GM12878 (cell line): Measurements from ENCODE around the gene ABHD6. TPM values are rescaled to one million over a fixed set of nuclear protein-coding genes. Genes with fewer than 3 reads are reported as not detected.
A peak's percentile ranks its signal among the peaks of the same experiment; 100 is the strongest.

Source experiments
- ATAC-seq: fragments of 200-7000 bp; cut with Tn5 transposase; 3 replicates; pipeline ENCODE4 v1.9.1; 2020; ENCODE audit warnings: mild to moderate bottlenecking, moderate library complexity
- BruUV-seq: library from RNA; stranded (reverse); fragments of 400-500 nt; replicated peaks from 2 replicates; lab custom pipeline; 2021; lab: Mats Ljungman, UMichigan
- CTCF ChIA-PET: fragments of 300-600 bp; sonication (Branson Sonifier 250); formaldehyde crosslinking; extraction: SDS; loops from one replicate; lab custom pipeline; 2021; ENCODE audit warnings: inconsistent platforms; lab: Yijun Ruan, JAX
- POLR2A ChIA-PET: fragments of 350-600 bp; formaldehyde crosslinking; extraction: SDS; loops from one replicate; lab custom pipeline; 2021; ENCODE audit warnings: inconsistent platforms; lab: Charles Lee
- RAD21 ChIA-PET: fragments of 300-600 bp; sonication (Branson Sonifier 250); formaldehyde crosslinking; loops from one replicate; lab custom pipeline; 2023; ENCODE audit warnings: antibody characterized with exemption; ENCODE audit not compliant: unreplicated experiment; lab: Charles Lee
- SMC1A ChIA-PET: fragments of 300-600 bp; sonication (Branson Sonifier 250); formaldehyde crosslinking; loops from one replicate; lab custom pipeline; 2023; ENCODE audit not compliant: unreplicated experiment, uncharacterized antibody; lab: Charles Lee
- DNase-seq: peaks from one replicate; pipeline ENCODE4 v3.0.0-alpha.2; 2011; ENCODE audit warnings: low read depth, low spot score
- FAIRE-seq: peaks from 3 replicates; lab custom pipeline; 2011; peaks lifted over from hg19 to GRCh38; lab: Jason Lieb, UNC
- H2AFZ ChIP-seq: 2 replicates; pipeline ENCODE4 v1.6.0; 2011; ENCODE audit warnings: low read depth, low read length, control low read depth; ENCODE audit not compliant: control insufficient read depth
- H3K27ac ChIP-seq: 2 replicates; pipeline ENCODE4 v1.5.1; 2011; ENCODE audit warnings: control low read depth; ENCODE audit not compliant: control insufficient read depth, insufficient read depth
- H3K27me3 ChIP-seq, 2 experiments: replicated peaks in 1 of 2; 2 replicates each; pipeline versions ENCODE4 v1.6.0 to v1.6.1; 2011; ENCODE audit warnings: low read length in 1 of 2; ENCODE audit not compliant: control insufficient read depth in 2 of 2, insufficient read depth in 2 of 2
- H3K36me3 ChIP-seq, 2 experiments: 2 replicates each; pipeline ENCODE4 v1.5.1; 2011; ENCODE audit warnings: low read length in 1 of 2; ENCODE audit not compliant: control insufficient read depth in 2 of 2, insufficient read depth in 2 of 2
- H3K4me1 ChIP-seq: 2 replicates; pipeline ENCODE4 v1.6.1; 2011; ENCODE audit warnings: mild to moderate bottlenecking, low read length, moderate library complexity, mixed read lengths; ENCODE audit not compliant: control insufficient read depth, insufficient read depth
- H3K4me2 ChIP-seq: 2 replicates; pipeline ENCODE4 v1.6.0; 2011; ENCODE audit warnings: control low read depth; ENCODE audit not compliant: control insufficient read depth, insufficient read depth
- H3K4me3 ChIP-seq: fragments of 200-600 bp; sonication (generic); 2 replicates; pipeline ENCODE4 v1.5.1; 2016
- H3K79me2 ChIP-seq: 2 replicates; pipeline ENCODE4 v1.6.0; 2011; ENCODE audit warnings: low read length; ENCODE audit not compliant: control insufficient read depth, insufficient read depth
- H3K9ac ChIP-seq: 2 replicates; pipeline ENCODE4 v1.8.0; 2011; ENCODE audit warnings: low read length, control low read depth, mixed read lengths; ENCODE audit not compliant: control insufficient read depth, insufficient read depth
- H3K9me3 ChIP-seq: replicated peaks from 3 replicates; pipeline ENCODE4 v1.5.1; 2011; ENCODE audit warnings: mild to moderate bottlenecking, low read length; ENCODE audit not compliant: control insufficient read depth, insufficient read depth
- H4K20me1 ChIP-seq: 2 replicates; pipeline ENCODE4 v1.6.0; 2011; ENCODE audit not compliant: control insufficient read depth, insufficient read depth
- CEBPB ChIP-seq, 2 experiments: fragments of 150-350 bp in 1 of 2; IDR thresholded peaks; 2 replicates each; pipeline ENCODE4 v1.6.1; 2012 to 2014; ENCODE audit warnings: low read depth in 2 of 2, low read length in 2 of 2, borderline replicate concordance in 1 of 2, inconsistent platforms in 1 of 2
- CREB1 ChIP-seq: IDR thresholded peaks from 2 replicates; pipeline ENCODE4 v1.6.1; 2012; ENCODE audit warnings: low read depth, mild to moderate bottlenecking, inconsistent platforms
- FOS ChIP-seq: IDR thresholded peaks from 3 replicates; pipeline ENCODE4 v1.6.1; 2011; ENCODE audit warnings: borderline replicate concordance; ENCODE audit not compliant: insufficient read length; ENCODE audit errors: extremely low read depth
- JUNB ChIP-seq: IDR thresholded peaks from 2 replicates; pipeline ENCODE4 v1.6.1; 2016; ENCODE audit warnings: antibody characterized with exemption, mild to moderate bottlenecking
- NBN ChIP-seq: fragments of 450-650 bp; IDR thresholded peaks from 2 replicates; pipeline ENCODE4 v1.6.1; 2016
- NFXL1 ChIP-seq: fragments of 450-650 bp; IDR thresholded peaks from 2 replicates; pipeline ENCODE4 v1.6.1; 2017; ENCODE audit warnings: antibody characterized with exemption, mild to moderate bottlenecking, borderline replicate concordance
- POLR2A ChIP-seq: IDR thresholded peaks from 2 replicates; pipeline ENCODE4 v1.6.1; 2011; ENCODE audit warnings: low read depth, mild to moderate bottlenecking, low read length
- POLR2AphosphoS5 ChIP-seq: IDR thresholded peaks from 2 replicates; pipeline ENCODE4 v1.6.1; 2011; ENCODE audit warnings: mild to moderate bottlenecking, low read length, inconsistent platforms
- SUZ12 ChIP-seq: fragments of 200-600 bp; sonication (generic); IDR thresholded peaks from one replicate; pipeline ENCODE4 v1.6.1; 2018; ENCODE audit warnings: antibody characterized with exemption, mild to moderate bottlenecking; ENCODE audit not compliant: unreplicated experiment
- TAF1 ChIP-seq: IDR thresholded peaks from 2 replicates; pipeline ENCODE4 v1.6.1; 2011; ENCODE audit warnings: mild to moderate bottlenecking, low read depth, low read length, borderline replicate concordance
- TARDBP ChIP-seq: IDR thresholded peaks from 2 replicates; pipeline ENCODE4 v1.6.1; 2016; ENCODE audit warnings: borderline replicate concordance
- TBL1XR1 ChIP-seq: IDR thresholded peaks from 2 replicates; pipeline ENCODE4 v1.6.1; 2012; ENCODE audit warnings: low read depth, low read length, improper control_type of control experiment
- ZBED1 ChIP-seq: IDR thresholded peaks from 2 replicates; pipeline ENCODE4 v1.6.1; 2016; ENCODE audit warnings: borderline replicate concordance
- ZNF207 ChIP-seq: fragments of 450-650 bp; IDR thresholded peaks from 2 replicates; pipeline ENCODE4 v1.6.1; 2014; ENCODE audit warnings: antibody characterized with exemption, mild to moderate bottlenecking, borderline replicate concordance
- ZSCAN29 ChIP-seq: fragments of 450-650 bp; IDR thresholded peaks from 2 replicates; pipeline ENCODE4 v1.6.1; 2017; ENCODE audit warnings: mild to moderate bottlenecking, moderate library complexity
- WGBS: methylation state at CpG from one replicate; pipeline ENCODE4 v1.1.6; 2016; ENCODE audit warnings: low lambda C conversion rate; ENCODE audit not compliant: insufficient replicate concordance, insufficient coverage; ENCODE audit errors: missing lambda C conversion rate; 5-methylcytosine and 5-hydroxymethylcytosine counted together
- in situ Hi-C: fragments of 300-500 bp; cut with MboI; formaldehyde crosslinking; loops from 9 replicates; pipeline ENCODE4 v1.14.3; 2018; ENCODE audit warnings: mixed read lengths
- intact Hi-C: fragments of 100-400 bp; cut with micrococcal nuclease; formaldehyde crosslinking; loops from one replicate; pipeline ENCODE4 v1.14.2; 2022; ENCODE audit not compliant: unreplicated experiment
- polyA plus RNA-seq, 11 experiments: library from polyadenylated mRNA; depleted of rRNA in 4 of 11; unstranded in 6 of 11; stranded (reverse) in 5 of 11; fragments of >200 nt; fragmentation: Nextera tagmentation in 4 of 11; fragmentation: Illumina TruSeq in 1 of 11; extraction: Ambion mirVana in 4 of 11; extraction: Trizol in 1 of 11; gene quantifications; 1 replicate in 1 of 11; 2 replicates in 10 of 11; pipeline versions ENCODE4 v1.2.1 to v1.2.3, GENCODE V29; 2011 to 2016; ENCODE audit warnings: inconsistent platforms in 2 of 11, missing spikeins in 2 of 11, low read depth in 1 of 11
- total RNA-seq, 4 experiments: library from RNA; depleted of rRNA in 3 of 4; stranded (reverse); fragments of >200 nt in 3 of 4; fragmentation: Illumina TruSeq in 1 of 4; extraction: Trizol in 1 of 4; gene quantifications; 2 replicates each; pipeline versions ENCODE4 v1.2.1 to v1.2.3, GENCODE V29; 2013 to 2021
- TF ChIP-seq, protein P1 (sequence below): IDR thresholded peaks from 2 replicates; pipeline ENCODE4 v1.6.1; 2012; ENCODE audit warnings: low read depth, low read length, improper control_type of control experiment
- TF ChIP-seq, protein P2 (sequence below): IDR thresholded peaks from 2 replicates; pipeline ENCODE4 v1.6.1; 2011; ENCODE audit warnings: low read depth, low read length, improper control_type of control experiment, borderline replicate concordance
- TF ChIP-seq, protein P3 (sequence below): IDR thresholded peaks from 2 replicates; pipeline ENCODE4 v1.6.1; 2011; ENCODE audit warnings: mild to moderate bottlenecking, low read depth, low read length, moderate library complexity; ENCODE audit not compliant: insufficient replicate concordance
- TF ChIP-seq, protein P4 (sequence below): fragments of 450-650 bp; IDR thresholded peaks from 2 replicates; pipeline ENCODE4 v1.6.1; 2016; ENCODE audit warnings: mild to moderate bottlenecking

The ABHD6 gene
- total and polyA plus RNA-seq, 10 of the 15 experiments (the other 5 are each of a cell fraction or from before 2014, with no cell fraction given), result 1.4 to 33.2 (median 3.2) TPM

DNA sequence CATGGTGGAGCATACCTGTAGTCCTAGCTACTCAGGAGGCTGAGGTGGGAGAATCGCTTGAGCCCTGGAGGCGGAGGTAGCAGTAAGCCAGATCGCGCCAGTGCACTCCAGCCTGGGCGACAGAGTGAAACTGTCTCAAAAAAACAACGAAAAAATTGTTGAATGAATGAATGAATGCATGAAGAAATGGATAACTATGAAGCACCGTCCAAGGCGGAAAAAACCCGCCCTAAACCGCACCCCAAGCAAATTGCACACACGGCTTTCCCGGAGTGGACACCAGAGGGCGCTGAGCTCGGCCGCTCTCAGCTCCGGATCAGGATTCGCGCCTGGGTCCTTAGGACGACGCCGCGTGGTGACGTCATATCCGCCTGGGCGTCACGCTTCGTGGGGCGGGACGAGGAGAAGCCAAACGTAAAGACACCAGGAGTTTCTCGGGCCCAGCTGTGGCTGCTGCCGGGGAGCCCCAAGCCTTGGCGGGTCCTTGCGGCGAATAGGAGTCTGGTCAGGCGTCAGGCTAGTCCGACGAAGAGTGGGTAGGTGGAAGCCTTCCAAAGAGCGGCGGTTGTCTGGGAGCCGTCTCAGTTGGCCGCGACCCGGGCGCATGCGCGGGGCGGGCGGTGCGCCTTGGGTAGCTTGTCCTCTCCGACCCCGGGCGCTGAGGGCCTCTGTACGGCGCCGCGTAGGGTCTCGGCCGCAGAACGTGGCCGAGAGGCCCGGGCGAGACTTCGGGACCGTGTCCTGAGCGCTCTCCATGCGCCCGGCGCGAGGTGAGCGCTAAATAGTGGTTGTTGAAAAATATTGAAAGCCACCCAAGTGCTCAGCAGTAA lies 68.5 kb downstream of the ABHD6 start, which contains the start of the genes HTD2 and RPP14:
Gene HTD2 (plus strand): TSS at position 639 of the 830 bp plus-strand sequence. CDS start 11,094 bp downstream, outside the sequence.
Gene RPP14 (plus strand): TSS at position 364 of the 830 bp plus-strand sequence. CDS start 4,085 bp downstream, outside the sequence.
- Histone ChIP-seq H3K79me2 (peaks cover 34% of the 10 kb centered on the region), H4K20me1 (no peaks in the 10 kb centered on the region), H3K9ac (peak within 1 kb of the TSS; percentile 84), H2AFZ (peak within 1 kb of the TSS; percentile 95), H3K4me1 (0 out of 2 replicates have a peak, but pooled peaks cover 2% of the 10 kb centered on the region), H3K9me3 (no peaks in the 10 kb centered on the region; the same call in 2 of the 3 replicates), H3K36me3 (peaks cover 0 to 9% of the 10 kb centered on the region in 2 experiments; a peak in 2 of 4 replicates), H3K4me3 (peak within 1 kb of the TSS; percentile 74), H3K27ac (peak within 1 kb of the TSS; percentile 94), H3K4me2 (peak within 1 kb of the TSS; percentile 92), H3K27me3 (no peaks in the 10 kb centered on the region)
- in situ Hi-C loops (loop anchor here (5.0 kb wide), 1 partner anchor 321 kb away; no protein-coding TSS in a partner anchor), intact Hi-C loops (loop anchor here (1.0 to 10.0 kb wide), 4 partner anchors 106 to 326 kb away; partner anchors contain the start of genes FLNB and KCTD6)
- BruUV-seq, result no TSS peak
- ChIA-PET POLR2A (interaction anchor here (0.6 to 2.1 kb wide), 26 partner anchors 11 to 297 kb away, joined by 3 to 8 read pairs (median 4); partner anchors contain the start of gene PDHB), RAD21 (interaction anchor here (0.6 to 4.2 kb wide), 42 partner anchors 10 to 325 kb away, joined by 3 to 47 read pairs (median 6); partner anchors contain the start of genes ABHD6, FLNB, KCTD6 and PXK), CTCF (interaction anchor here (0.6 to 15.5 kb wide), 89 partner anchors 8 to 438 kb away, joined by 3 to 503 read pairs (median 5); partner anchors contain the start of genes ABHD6, ACOX2, KCTD6 and PDHB), SMC1A (interaction anchor here (0.8 to 4.5 kb wide), 35 partner anchors 11 to 324 kb away, joined by 3 to 39 read pairs (median 7); partner anchors contain the start of genes ABHD6, KCTD6 and PDHB)
- 5% methylated on average over 71 of the region's 71 CpGs for WGBS
- DNase-seq (peak; percentile 90), ATAC-seq (peak; percentile 94), FAIRE-seq (peak; percentile 95)
- TF ChIP-seq, protein P1, sequence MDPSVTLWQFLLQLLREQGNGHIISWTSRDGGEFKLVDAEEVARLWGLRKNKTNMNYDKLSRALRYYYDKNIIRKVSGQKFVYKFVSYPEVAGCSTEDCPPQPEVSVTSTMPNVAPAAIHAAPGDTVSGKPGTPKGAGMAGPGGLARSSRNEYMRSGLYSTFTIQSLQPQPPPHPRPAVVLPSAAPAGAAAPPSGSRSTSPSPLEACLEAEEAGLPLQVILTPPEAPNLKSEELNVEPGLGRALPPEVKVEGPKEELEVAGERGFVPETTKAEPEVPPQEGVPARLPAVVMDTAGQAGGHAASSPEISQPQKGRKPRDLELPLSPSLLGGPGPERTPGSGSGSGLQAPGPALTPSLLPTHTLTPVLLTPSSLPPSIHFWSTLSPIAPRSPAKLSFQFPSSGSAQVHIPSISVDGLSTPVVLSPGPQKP, result peak; percentile 55
- TF ChIP-seq NBN, result peak; percentile 100
- no peak for TF ChIP-seq CEBPB (IDR thresholded peaks at IDR 0.05; ENCODE audit: borderline replicate concordance in 1 of 2, low read depth in 2 of 2, low read length in 2 of 2)
- no peak for TF ChIP-seq NFXL1
- TF ChIP-seq, protein P2, sequence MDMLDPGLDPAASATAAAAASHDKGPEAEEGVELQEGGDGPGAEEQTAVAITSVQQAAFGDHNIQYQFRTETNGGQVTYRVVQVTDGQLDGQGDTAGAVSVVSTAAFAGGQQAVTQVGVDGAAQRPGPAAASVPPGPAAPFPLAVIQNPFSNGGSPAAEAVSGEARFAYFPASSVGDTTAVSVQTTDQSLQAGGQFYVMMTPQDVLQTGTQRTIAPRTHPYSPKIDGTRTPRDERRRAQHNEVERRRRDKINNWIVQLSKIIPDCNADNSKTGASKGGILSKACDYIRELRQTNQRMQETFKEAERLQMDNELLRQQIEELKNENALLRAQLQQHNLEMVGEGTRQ, result no peak
- TF ChIP-seq, protein P3, sequence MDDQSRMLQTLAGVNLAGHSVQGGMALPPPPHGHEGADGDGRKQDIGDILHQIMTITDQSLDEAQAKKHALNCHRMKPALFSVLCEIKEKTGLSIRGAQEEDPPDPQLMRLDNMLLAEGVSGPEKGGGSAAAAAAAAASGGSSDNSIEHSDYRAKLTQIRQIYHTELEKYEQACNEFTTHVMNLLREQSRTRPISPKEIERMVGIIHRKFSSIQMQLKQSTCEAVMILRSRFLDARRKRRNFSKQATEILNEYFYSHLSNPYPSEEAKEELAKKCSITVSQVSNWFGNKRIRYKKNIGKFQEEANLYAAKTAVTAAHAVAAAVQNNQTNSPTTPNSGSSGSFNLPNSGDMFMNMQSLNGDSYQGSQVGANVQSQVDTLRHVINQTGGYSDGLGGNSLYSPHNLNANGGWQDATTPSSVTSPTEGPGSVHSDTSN, result no peak
- TF ChIP-seq ZBED1, result no peak
- peak; percentile 100 for TF ChIP-seq ZSCAN29
- no peak for TF ChIP-seq JUNB
- TF ChIP-seq TBL1XR1, result no peak
- TF ChIP-seq TAF1, result peak; percentile 61; the same call in 1 of the 2 replicates
- peak; percentile 81; the same call in 1 of the 2 replicates for TF ChIP-seq POLR2AphosphoS5
- TF ChIP-seq ZNF207, result peak; percentile 93
- no peak for TF ChIP-seq FOS
- peak; percentile 11; the same call in 1 of the 2 replicates for TF ChIP-seq TARDBP
- peak; percentile 84 for TF ChIP-seq POLR2A
- TF ChIP-seq, protein P4, sequence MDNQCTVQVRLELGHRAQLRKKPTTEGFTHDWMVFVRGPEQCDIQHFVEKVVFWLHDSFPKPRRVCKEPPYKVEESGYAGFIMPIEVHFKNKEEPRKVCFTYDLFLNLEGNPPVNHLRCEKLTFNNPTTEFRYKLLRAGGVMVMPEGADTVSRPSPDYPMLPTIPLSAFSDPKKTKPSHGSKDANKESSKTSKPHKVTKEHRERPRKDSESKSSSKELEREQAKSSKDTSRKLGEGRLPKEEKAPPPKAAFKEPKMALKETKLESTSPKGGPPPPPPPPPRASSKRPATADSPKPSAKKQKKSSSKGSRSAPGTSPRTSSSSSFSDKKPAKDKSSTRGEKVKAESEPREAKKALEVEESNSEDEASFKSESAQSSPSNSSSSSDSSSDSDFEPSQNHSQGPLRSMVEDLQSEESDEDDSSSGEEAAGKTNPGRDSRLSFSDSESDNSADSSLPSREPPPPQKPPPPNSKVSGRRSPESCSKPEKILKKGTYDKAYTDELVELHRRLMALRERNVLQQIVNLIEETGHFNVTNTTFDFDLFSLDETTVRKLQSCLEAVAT, result peak; percentile 90
- TF ChIP-seq SUZ12, result no peak
- TF ChIP-seq CREB1, result peak; percentile 97
